Mesendoderm (in vitro differentiated cells): Measurements from ENCODE around the gene CFAP53.
A peak's percentile ranks its signal among the peaks of the same experiment; 100 is the strongest.

Experiments used
- DNase-seq: peaks from one replicate; pipeline ENCODE4 v3.0.0; 2013
- H2AK5ac ChIP-seq: 2 replicates; pipeline ENCODE4 v1.6.1; 2013; ENCODE audit warnings: low read length, inconsistent platforms
- H2BK120ac ChIP-seq: 2 replicates; pipeline ENCODE4 v1.6.1; 2013; ENCODE audit warnings: low read depth, mild to moderate bottlenecking, low read length, moderate library complexity, mixed read lengths
- H2BK15ac ChIP-seq: replicated peaks from 2 replicates; pipeline ENCODE4 v1.6.1; 2013; ENCODE audit warnings: low read depth, mild to moderate bottlenecking, moderate library complexity
- H2BK5ac ChIP-seq: 2 replicates; pipeline ENCODE4 v1.6.1; 2013; ENCODE audit warnings: low read length, inconsistent platforms
- H3K18ac ChIP-seq: 2 replicates; pipeline ENCODE4 v1.6.1; 2013; ENCODE audit warnings: mild to moderate bottlenecking, low read length, mixed read lengths
- H3K23ac ChIP-seq: one replicate; pipeline ENCODE4 v1.6.1; 2013; ENCODE audit warnings: low read length
- H3K27ac ChIP-seq: 2 replicates; pipeline ENCODE4 v1.5.1; 2013; ENCODE audit warnings: low read depth, mild to moderate bottlenecking, inconsistent platforms, low read length, moderate library complexity
- H3K27me3 ChIP-seq: 2 replicates; pipeline ENCODE4 v1.6.1; 2013; ENCODE audit warnings: low read length, control low read depth, mild to moderate bottlenecking, inconsistent platforms; ENCODE audit not compliant: insufficient read depth, poor library complexity
- H3K36me3 ChIP-seq: 2 replicates; pipeline ENCODE4 v1.6.1; 2013; ENCODE audit warnings: low read length, inconsistent platforms; ENCODE audit not compliant: control insufficient read depth, insufficient read depth
- H3K4ac ChIP-seq: one replicate; pipeline ENCODE4 v1.6.1; 2013; ENCODE audit warnings: low read depth, mild to moderate bottlenecking, low read length, moderate library complexity
- H3K4me1 ChIP-seq: 2 replicates; pipeline ENCODE4 v1.6.1; 2013; ENCODE audit warnings: low read depth, low read length, inconsistent platforms; ENCODE audit not compliant: control insufficient read depth
- H3K4me2 ChIP-seq: 2 replicates; pipeline ENCODE4 v1.6.1; 2013; ENCODE audit warnings: low read length
- H3K4me3 ChIP-seq: 2 replicates; pipeline ENCODE4 v1.5.1; 2013; ENCODE audit warnings: mild to moderate bottlenecking, low read length
- H3K56ac ChIP-seq: one replicate; pipeline ENCODE4 v1.6.1; 2013; ENCODE audit warnings: low read length
- H3K79me1 ChIP-seq: 2 replicates; pipeline ENCODE4 v1.6.1; 2013; ENCODE audit warnings: low read length, inconsistent platforms
- H3K79me2 ChIP-seq: 2 replicates; pipeline ENCODE4 v1.6.1; 2013; ENCODE audit warnings: mild to moderate bottlenecking, low read length; ENCODE audit not compliant: control insufficient read depth, insufficient read depth
- H3K9ac ChIP-seq: 2 replicates; pipeline ENCODE4 v1.6.1; 2013; ENCODE audit warnings: low read length, inconsistent platforms
- H4K5ac ChIP-seq: one replicate; pipeline ENCODE4 v1.6.1; 2013; ENCODE audit warnings: low read length
- H4K8ac ChIP-seq: one replicate; pipeline ENCODE4 v1.6.1; 2013; ENCODE audit warnings: low read depth, mild to moderate bottlenecking, control low read depth, low read length, moderate library complexity
- WGBS: extraction: QIAGEN DNeasy Blood & Tissue Kit; methylation state at CpG from one replicate; pipeline ENCODE4 v1.1.7; 2013; ENCODE audit warnings: low lambda C conversion rate, missing lambda C conversion rate; ENCODE audit not compliant: insufficient coverage; ENCODE audit errors: extremely low coverage; 5-methylcytosine and 5-hydroxymethylcytosine counted together

CFAP53 gene

DNA sequence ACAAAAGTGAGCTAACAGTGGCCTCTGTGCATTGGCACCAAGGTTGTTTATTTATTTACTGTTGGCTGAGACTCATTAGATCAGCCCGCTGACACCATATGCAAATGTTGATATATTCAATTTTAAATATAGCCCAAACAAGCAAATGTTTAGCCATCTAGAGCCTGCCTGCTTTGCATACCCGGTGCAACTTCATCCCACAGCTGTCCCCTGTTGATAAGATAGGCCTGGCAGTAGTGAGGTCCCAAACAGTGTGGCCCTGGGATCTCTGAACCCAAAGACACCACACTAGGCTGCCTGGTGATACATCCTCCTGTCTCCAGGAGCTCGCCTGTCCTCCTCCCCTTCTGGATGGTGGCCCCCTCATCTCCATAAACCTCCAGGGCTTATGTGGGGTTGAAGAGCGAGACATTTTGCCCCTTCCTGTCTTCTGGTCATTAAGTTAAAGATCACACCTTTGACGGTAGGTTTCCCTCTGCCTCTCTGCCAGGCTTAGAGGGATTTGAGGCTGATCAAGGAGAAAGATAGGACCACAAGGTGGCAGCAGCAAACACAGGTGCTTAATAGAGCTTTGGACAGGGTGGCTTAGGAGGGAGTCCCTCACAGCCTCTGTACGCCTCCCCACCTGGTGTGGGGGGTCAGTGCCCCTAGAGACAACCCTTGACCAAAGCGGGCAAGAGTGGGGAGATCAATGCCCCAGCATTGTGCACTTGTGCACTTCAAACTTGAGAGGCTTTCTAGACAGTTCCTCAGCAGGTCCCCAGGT, 47.7 kb downstream of the CFAP53 start:
- Histone ChIP-seq H4K5ac (no peak overlapping the region), H2AK5ac (no peak overlapping the region), H3K56ac (peak overlapping the region; percentile 36), H3K79me1 (no peaks in the 10 kb centered on the region), H3K4ac (no peak overlapping the region), H3K4me1 (no peaks in the 10 kb centered on the region), H3K23ac (no peak overlapping the region), H2BK15ac (no peak overlapping the region), H2BK120ac (no peak overlapping the region), H4K8ac (no peak overlapping the region), H3K36me3 (no peaks in the 10 kb centered on the region), H3K4me2 (no peak overlapping the region), H3K27ac (no peak overlapping the region), H2BK5ac (no peak overlapping the region), H3K4me3 (no peak overlapping the region), H3K27me3 (no peaks in the 10 kb centered on the region), H3K9ac (no peak overlapping the region), H3K18ac (no peak overlapping the region), H3K79me2 (no peaks in the 10 kb centered on the region)
- DNase-seq, result peak; percentile 70
- WGBS, result no CpG with 5 or more reads among the region's 7 CpGs

DNA sequence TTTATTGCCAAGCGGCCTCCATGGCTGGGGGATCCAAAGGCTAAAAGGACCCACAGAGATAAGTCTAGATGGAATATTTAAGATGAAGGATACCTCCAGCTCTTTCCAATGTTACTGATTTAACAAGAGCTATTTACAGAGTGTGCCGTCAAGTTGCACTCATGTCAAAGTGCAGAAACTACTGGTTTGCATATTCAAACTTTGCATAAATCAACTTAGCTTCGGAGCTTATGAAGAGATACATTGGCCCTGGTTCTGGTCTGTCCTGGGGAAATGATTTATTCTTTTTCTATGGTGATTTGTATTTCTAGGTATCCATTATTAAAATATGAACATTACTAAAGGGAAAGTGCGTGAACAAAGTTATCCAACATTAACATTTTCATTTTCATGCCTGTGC, 57.0 kb downstream of the CFAP53 start:
- H3K36me3 ChIP-seq, result no peaks in the 10 kb centered on the region
- no peak overlapping the region for H3K56ac ChIP-seq
- H4K5ac ChIP-seq, result no peak overlapping the region
- whole genome bisulfite sequencing, result no CpG with 5 or more reads among the region's 4 CpGs
- H3K4me3 ChIP-seq, result no peak overlapping the region
- H2BK5ac ChIP-seq, result no peak overlapping the region
- H3K27ac ChIP-seq, result no peak overlapping the region
- H2BK15ac ChIP-seq, result no peak overlapping the region
- H3K18ac ChIP-seq, result no peak overlapping the region
- H4K8ac ChIP-seq, result no peak overlapping the region
- H3K23ac ChIP-seq, result no peak overlapping the region
- no peaks in the 10 kb centered on the region for H3K27me3 ChIP-seq
- H3K4me1 ChIP-seq, result no peaks in the 10 kb centered on the region
- no peak overlapping the region for H3K4ac ChIP-seq
- H3K9ac ChIP-seq, result no peak overlapping the region
- H3K79me2 ChIP-seq, result no peaks in the 10 kb centered on the region
- H2AK5ac ChIP-seq, result no peak overlapping the region
- H2BK120ac ChIP-seq, result no peak overlapping the region
- H3K4me2 ChIP-seq, result no peak overlapping the region
- no peaks in the 10 kb centered on the region for H3K79me1 ChIP-seq
- DNase-seq, result no peak

- Histone ChIP-seq H3K27ac (no peak overlapping the region), H3K9ac (no peak overlapping the region), H2AK5ac (no peak overlapping the region), H3K4ac (no peak overlapping the region), H3K4me1 (no peaks in the 10 kb centered on the region), H2BK5ac (no peak overlapping the region), H3K4me3 (no peak overlapping the region), H2BK15ac (no peak overlapping the region), H3K27me3 (no peaks in the 10 kb centered on the region), H3K4me2 (no peak overlapping the region), H3K56ac (no peak overlapping the region), H3K18ac (no peak overlapping the region), H4K5ac (no peak overlapping the region), H3K79me1 (no peaks in the 10 kb centered on the region), H3K79me2 (no peaks in the 10 kb centered on the region), H3K23ac (no peak overlapping the region), H2BK120ac (no peak overlapping the region), H3K36me3 (no peaks in the 10 kb centered on the region), H4K8ac (no peak overlapping the region)
- no peak for DNase-seq
- WGBS, result no CpG with 5 or more reads among the region's 1 CpG
Observed at GRCh38 chr18:50207722-50208121, 58.6 kb downstream of the CFAP53 start.

- no peaks in the 10 kb centered on the region for H3K27me3 ChIP-seq
- peak overlapping the region; percentile 62 for H3K56ac ChIP-seq
- no peak overlapping the region for H2BK120ac ChIP-seq
- no peak overlapping the region for H3K27ac ChIP-seq
- peak; percentile 83 for DNase-seq
- H2BK5ac ChIP-seq, result no peak overlapping the region
- no peak overlapping the region for H3K4ac ChIP-seq
- no peak overlapping the region for H2AK5ac ChIP-seq
- no CpG with 5 or more reads among the region's 24 CpGs for WGBS
- no peaks in the 10 kb centered on the region for H3K79me1 ChIP-seq
- H2BK15ac ChIP-seq, result no peak overlapping the region
- H3K36me3 ChIP-seq, result no peaks in the 10 kb centered on the region
- no peak overlapping the region for H3K18ac ChIP-seq
- H3K79me2 ChIP-seq, result no peaks in the 10 kb centered on the region
- no peak overlapping the region for H3K23ac ChIP-seq
- no peak overlapping the region for H3K4me3 ChIP-seq
- H4K5ac ChIP-seq, result no peak overlapping the region
- peak overlapping the region; percentile 42 for H3K4me2 ChIP-seq
- peak overlapping the region; percentile 32 for H3K9ac ChIP-seq
- H3K4me1 ChIP-seq, result no peaks in the 10 kb centered on the region
- no peak overlapping the region for H4K8ac ChIP-seq
Observed at GRCh38 chr18:50203801-50204604, 62.3 kb downstream of the CFAP53 start.

- no CpG with 5 or more reads among the region's 1 CpG for WGBS
- H3K4me3 ChIP-seq, result no peak overlapping the region
Observed at GRCh38 chr18:50201476-50202018, 64.7 kb downstream of the CFAP53 start.

More at GRCh38 chr18:50201476-50202018, 64.7 kb downstream of the CFAP53 start:
- Histone ChIP-seq H4K8ac (no peak overlapping the region), H3K4ac (no peak overlapping the region), H2BK120ac (no peak overlapping the region), H3K27ac (no peak overlapping the region), H3K9ac (no peak overlapping the region), H3K36me3 (no peaks in the 10 kb centered on the region), H3K4me1 (no peaks in the 10 kb centered on the region), H2BK5ac (no peak overlapping the region), H3K27me3 (no peaks in the 10 kb centered on the region), H3K79me1 (no peaks in the 10 kb centered on the region), H4K5ac (no peak overlapping the region), H3K23ac (no peak overlapping the region), H3K4me2 (no peak overlapping the region), H2BK15ac (no peak overlapping the region), H2AK5ac (no peak overlapping the region), H3K18ac (no peak overlapping the region), H3K79me2 (no peaks in the 10 kb centered on the region), H3K56ac (no peak overlapping the region)
- no peak for DNase-seq
